Endothelial cell (in vitro differentiated cells): ENCODE measurements around the gene OR52W1. TPM values are rescaled to one million over a fixed set of nuclear protein-coding genes. Genes with fewer than 3 reads are reported as not detected.

Source experiments
- DNase-seq: peaks from one replicate; pipeline ENCODE4 v3.0.0; 2021; ENCODE audit warnings: low spot score
- H3K27ac Mint-ChIP-seq: one replicate; pipeline ENCODE4 v1.8.0; 2021; ENCODE audit warnings: mixed read lengths, inconsistent platforms; ENCODE audit not compliant: unreplicated experiment
- H3K27me3 Mint-ChIP-seq: one replicate; pipeline ENCODE4 v1.8.0; 2021; ENCODE audit warnings: mild to moderate bottlenecking, moderate library complexity, mixed read lengths, inconsistent platforms; ENCODE audit not compliant: unreplicated experiment
- H3K36me3 Mint-ChIP-seq: one replicate; pipeline ENCODE4 v1.8.0; 2021; ENCODE audit warnings: mild to moderate bottlenecking, low read depth, mixed read lengths, inconsistent platforms; ENCODE audit not compliant: unreplicated experiment
- H3K4me1 Mint-ChIP-seq: one replicate; pipeline ENCODE4 v1.8.0; 2021; ENCODE audit warnings: mild to moderate bottlenecking, mixed read lengths, inconsistent platforms; ENCODE audit not compliant: unreplicated experiment
- H3K4me3 Mint-ChIP-seq: one replicate; pipeline ENCODE4 v1.8.0; 2021; ENCODE audit warnings: mild to moderate bottlenecking, mixed read lengths, inconsistent platforms; ENCODE audit not compliant: unreplicated experiment
- H3K9me3 Mint-ChIP-seq: one replicate; pipeline ENCODE4 v1.8.0; 2021; ENCODE audit warnings: mixed read lengths, inconsistent platforms; ENCODE audit not compliant: unreplicated experiment
- CTCF ChIP-seq: fragments of 200-600 bp; sonication (generic); IDR thresholded peaks from one replicate; pipeline ENCODE4 v1.5.0; 2021; ENCODE audit warnings: antibody characterized with exemption; ENCODE audit not compliant: unreplicated experiment
- total RNA-seq: library from RNA; stranded (reverse); fragmentation: NEBNext Ultra II Directional; extraction: Animal tissue kit (Norgen Biotek cat#: 25700); gene quantifications from one replicate; pipeline ENCODE4 v1.2.1, GENCODE V29; 2021; ENCODE audit not compliant: unreplicated experiment

Gene OR52W1
- total RNA-seq, 1 donor from 2014 or later: not detected

GRCh38 chr11:6197466-6198200, 1.4 kb upstream of the OR52W1 start:
- Mint-ChIP-seq H3K27me3 (peaks cover 2% of the 10 kb centered on the region), H3K9me3 (no peaks in the 10 kb centered on the region), H3K36me3 (no peaks in the 10 kb centered on the region), H3K4me3 (no peak overlapping the region), H3K27ac (no peak overlapping the region), H3K4me1 (no peaks in the 10 kb centered on the region)
- no peak for DNase-seq
- no peak for TF ChIP-seq CTCF

- no peak for TF ChIP-seq CTCF
- Mint-ChIP-seq H3K4me3 (no peak overlapping the region), H3K27me3 (no peaks in the 10 kb centered on the region), H3K4me1 (no peaks in the 10 kb centered on the region), H3K27ac (no peak overlapping the region), H3K36me3 (peaks cover 4% of the 10 kb centered on the region), H3K9me3 (no peaks in the 10 kb centered on the region)
- DNase-seq: no peak
Observed at GRCh38 chr11:6200975-6201374, 2.0 kb downstream of the OR52W1 start.

GRCh38 chr11:6201481-6201880, 2.5 kb downstream of the OR52W1 start:
- peaks cover 4% of the 10 kb centered on the region for H3K36me3 Mint-ChIP-seq
- H3K4me3 Mint-ChIP-seq: no peak overlapping the region
- no peak overlapping the region for H3K27ac Mint-ChIP-seq
- H3K4me1 Mint-ChIP-seq: no peaks in the 10 kb centered on the region
- H3K9me3 Mint-ChIP-seq: no peaks in the 10 kb centered on the region
- no peak for DNase-seq
- no peak for TF ChIP-seq CTCF
- no peaks in the 10 kb centered on the region for H3K27me3 Mint-ChIP-seq

GRCh38 chr11:6202041-6202440, 3.0 kb downstream of the OR52W1 start:
- Mint-ChIP-seq H3K9me3 (no peaks in the 10 kb centered on the region), H3K36me3 (peaks cover 4% of the 10 kb centered on the region), H3K27ac (no peak overlapping the region), H3K4me1 (no peaks in the 10 kb centered on the region), H3K4me3 (no peak overlapping the region), H3K27me3 (no peaks in the 10 kb centered on the region)
- no peak for DNase-seq
- TF ChIP-seq CTCF: no peak

GRCh38 chr11:6203327-6203726, 4.3 kb downstream of the OR52W1 start:
- H3K36me3 Mint-ChIP-seq: peaks cover 4% of the 10 kb centered on the region
- H3K9me3 Mint-ChIP-seq: no peaks in the 10 kb centered on the region
- no peak for DNase-seq
- no peak overlapping the region for H3K4me3 Mint-ChIP-seq
- H3K27me3 Mint-ChIP-seq: no peaks in the 10 kb centered on the region
- H3K4me1 Mint-ChIP-seq: no peaks in the 10 kb centered on the region
- no peak overlapping the region for H3K27ac Mint-ChIP-seq
- TF ChIP-seq CTCF: no peak
